Heart left ventricle (tissue), 16 donors: ENCODE measurements around the gene PPP1R14C. TPM values are rescaled to one million over a fixed set of nuclear protein-coding genes. Genes with fewer than 3 reads are reported as not detected.
A peak's percentile ranks its signal among the peaks of the same experiment; 100 is the strongest.

ENCODE experiments used
- ATAC-seq, 4 donors: fragments of 200-7000 bp; cut with Tn5 transposase; one replicate each; pipeline ENCODE4 v1.9.1; 2020 to 2022; ENCODE audit warnings: moderate library complexity in 4 of 4, mild to moderate bottlenecking in 3 of 4, moderate number of reproducible peaks in 1 of 4
- DNase-seq, 5 donors: peaks; one replicate each; pipeline ENCODE4 v3.0.0-alpha.2; 2020
- H3K27ac ChIP-seq, 12 donors: fragments of 200-600 bp; sonication (generic) in 4 of 12; one replicate each; pipeline versions ENCODE4 v1.5.0 to v1.8.0; 2016 to 2022; ENCODE audit warnings: mild to moderate bottlenecking in 2 of 12
- H3K27me3 ChIP-seq, 9 donors: fragments of 200-600 bp; sonication (generic) in 2 of 9; one replicate each; pipeline versions ENCODE4 v1.5.1 to v1.8.0; 2016 to 2022; ENCODE audit warnings: mild to moderate bottlenecking in 3 of 9
- H3K36me3 ChIP-seq, 9 donors: fragments of 200-600 bp; sonication (generic) in 2 of 9; one replicate each; pipeline versions ENCODE4 v1.5.0 to v1.8.0; 2018 to 2022; ENCODE audit warnings: mild to moderate bottlenecking in 2 of 9
- H3K4me1 ChIP-seq, 12 donors: fragments of 200-600 bp; sonication (generic) in 4 of 12; one replicate each; pipeline versions ENCODE4 v1.5.0 to v1.8.0; 2016 to 2022; ENCODE audit warnings: mild to moderate bottlenecking in 3 of 12
- H3K4me3 ChIP-seq, 12 donors: fragments of 200-600 bp; sonication (generic) in 4 of 12; one replicate each; pipeline versions ENCODE4 v1.5.0 to v1.8.0; 2017 to 2022; ENCODE audit warnings: mild to moderate bottlenecking in 9 of 12, moderate library complexity in 4 of 12
- H3K9me3 ChIP-seq, 12 donors: fragments of 200-600 bp; sonication (generic) in 4 of 12; one replicate each; pipeline versions ENCODE4 v1.5.0 to v1.8.0; 2016 to 2022; ENCODE audit warnings: mild to moderate bottlenecking in 1 of 12
- POLR2A ChIP-seq, 2 donors: fragments of 450-650 bp; IDR thresholded peaks; one replicate each; pipeline ENCODE4 v1.6.1; 2017; ENCODE audit warnings: antibody characterized with exemption in 2 of 2, mild to moderate bottlenecking in 2 of 2, moderate library complexity in 2 of 2
- WGBS, 4 donors: extraction: QIAGEN DNeasy Blood & Tissue Kit in 2 of 4; methylation state at CpG; one replicate each; pipeline versions ENCODE4 v1.1.5 to v1.1.7; 2013 to 2018; 5-methylcytosine and 5-hydroxymethylcytosine counted together
- intact Hi-C, 10 donors: fragments of 100-400 bp; cut with DNase I; formaldehyde crosslinking; loops; one replicate each; pipeline versions ENCODE4 v1.11.1 to v1.14.2; 2022
- polyA plus RNA-seq, 2 donors: library from polyadenylated mRNA; stranded (reverse); fragments of 200-250 nt; gene quantifications; one replicate each; pipeline ENCODE4 v1.2.3, GENCODE V29; 2013
- total RNA-seq, 9 donors: library from RNA; depleted of rRNA in 2 of 9; stranded (reverse); fragments of >200 nt in 2 of 9; fragmentation: NEBNext Ultra II Directional in 3 of 9; extraction: Animal tissue kit (Norgen Biotek cat#: 25700) in 3 of 9; gene quantifications; one replicate each; pipeline versions ENCODE4 v1.1.0 to v1.2.4, GENCODE V29; 2016 to 2023
- TF ChIP-seq, protein P1 (sequence below), 12 donors: fragments of 200-600 bp; sonication (generic) in 4 of 12; IDR thresholded peaks; one replicate each; pipeline versions ENCODE4 v1.5.0 to v1.8.0; 2018 to 2022; ENCODE audit warnings: antibody characterized with exemption in 12 of 12, mild to moderate bottlenecking in 5 of 12
- donor health status: ischemic (EF 13 %, LVEDD 7.1; RV severe dilation, severe dysfunction).
- donor health status: healthy with polysubstance abuse.
- donor health status: DM: no; HTN: yes; CAD: no.
- donor health status: DM: no; HTN: no; CAD: no.
- donor health status: ischemic (EF 25% LVEDD 6.9; RV normal size, moderate dysfunction).
- donor health status: ischemic (EF 25% LVEDD 5.7; RV mildly dilated, moderate dysfunction).
- donor health status: healthy.
- donor health status: DM: yes; HTN: yes; CAD: no.
- donor health status: ischemic (EF 35%, LVEDD 5.7; RV mildly dilated, moderate dysfunction).
- donor health status: nonischemic (EF 11% LVEDD 7.7; RV severe dilation, severe dysfunction).
- donor health status: DM: yes; HTN: yes; CAD: no.
- donor health status: PGD.
- donor health status: ischemic (EF 29% LVEDD 5.4; RV normal size, mild dysfunction).
- donor health status: nonischemic (EF 23%, LVEDD 6.1; RV moderate dilation, normal function).

The PPP1R14C gene
- total and polyA plus RNA-seq, 11 donors = 41.1 to 143 (median 75.7) TPM

DNA sequence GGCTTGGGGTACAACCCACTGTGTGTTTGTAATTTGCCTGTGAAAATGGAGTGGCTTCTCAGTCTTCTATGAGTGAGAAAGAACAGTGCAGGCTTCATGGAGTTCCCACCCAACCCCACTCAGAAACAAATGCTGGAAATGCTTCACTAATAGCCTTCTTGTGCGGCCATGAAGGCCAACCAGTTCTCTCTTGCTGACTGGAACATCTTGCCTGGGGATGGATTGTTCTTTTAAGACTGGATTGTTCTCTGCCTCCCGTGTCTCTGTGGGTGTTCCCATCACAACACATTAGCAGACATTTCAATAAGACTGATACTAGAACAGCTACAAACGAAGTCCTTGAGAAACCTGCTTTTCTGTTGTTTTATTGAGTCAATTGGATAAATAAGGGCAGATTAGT is 110.6 kb downstream of the PPP1R14C start:
- peaks cover 0 to 41% (median 7%) of the 10 kb centered on the region in 12 donors for H3K4me1 ChIP-seq
- TF ChIP-seq POLR2A (IDR thresholded peaks at IDR 0.05) = no peak
- TF ChIP-seq, protein P1, sequence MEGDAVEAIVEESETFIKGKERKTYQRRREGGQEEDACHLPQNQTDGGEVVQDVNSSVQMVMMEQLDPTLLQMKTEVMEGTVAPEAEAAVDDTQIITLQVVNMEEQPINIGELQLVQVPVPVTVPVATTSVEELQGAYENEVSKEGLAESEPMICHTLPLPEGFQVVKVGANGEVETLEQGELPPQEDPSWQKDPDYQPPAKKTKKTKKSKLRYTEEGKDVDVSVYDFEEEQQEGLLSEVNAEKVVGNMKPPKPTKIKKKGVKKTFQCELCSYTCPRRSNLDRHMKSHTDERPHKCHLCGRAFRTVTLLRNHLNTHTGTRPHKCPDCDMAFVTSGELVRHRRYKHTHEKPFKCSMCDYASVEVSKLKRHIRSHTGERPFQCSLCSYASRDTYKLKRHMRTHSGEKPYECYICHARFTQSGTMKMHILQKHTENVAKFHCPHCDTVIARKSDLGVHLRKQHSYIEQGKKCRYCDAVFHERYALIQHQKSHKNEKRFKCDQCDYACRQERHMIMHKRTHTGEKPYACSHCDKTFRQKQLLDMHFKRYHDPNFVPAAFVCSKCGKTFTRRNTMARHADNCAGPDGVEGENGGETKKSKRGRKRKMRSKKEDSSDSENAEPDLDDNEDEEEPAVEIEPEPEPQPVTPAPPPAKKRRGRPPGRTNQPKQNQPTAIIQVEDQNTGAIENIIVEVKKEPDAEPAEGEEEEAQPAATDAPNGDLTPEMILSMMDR (IDR thresholded peaks at IDR 0.05) = no peak
- no peak overlapping the region for H3K27ac ChIP-seq
- peaks cover 0 to 3% (median 0%) of the 10 kb centered on the region in 12 donors for H3K9me3 ChIP-seq
- no peak for ATAC-seq
- intact Hi-C loops = loop anchor here in 2 of 10 donors (5.0 to 10.0 kb wide), 2 partner anchors 109 to 111 kb away; partner anchors contain the start of gene PPP1R14C (in 2 of the 2)
- H3K27me3 ChIP-seq = peaks cover 0 to 8% (median 0%) of the 10 kb centered on the region in 9 donors
- H3K36me3 ChIP-seq = no peaks in the 10 kb centered on the region
- DNase-seq = no peak
- 57 to 72% (median 70%) methylated on average over 3 of the region's 3 CpGs for WGBS, 4 donors
- no peak overlapping the region for H3K4me3 ChIP-seq

DNA sequence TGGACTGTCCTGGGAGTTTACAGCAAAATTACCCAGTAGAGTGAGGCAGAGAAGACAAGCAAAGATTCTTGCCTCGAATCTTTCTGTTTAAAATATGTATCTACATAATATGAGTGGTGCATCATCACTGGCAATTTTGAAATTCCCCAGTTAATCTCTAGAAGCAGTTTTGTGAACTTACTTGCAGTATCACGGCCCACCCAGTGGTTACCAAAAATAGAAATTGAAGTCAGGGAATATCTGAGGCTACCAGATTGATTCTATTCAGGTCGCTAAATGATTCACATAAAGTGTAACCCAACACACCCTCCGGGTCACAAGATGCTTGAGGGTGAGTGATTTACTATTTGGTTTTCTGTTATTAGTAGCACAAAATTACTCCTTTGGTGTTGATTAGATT is 111.9 kb downstream of the PPP1R14C start:
- peaks cover 0 to 41% (median 7%) of the 10 kb centered on the region in 12 donors for H3K4me1 ChIP-seq
- H3K4me3 ChIP-seq = no peak overlapping the region
- no peaks in the 10 kb centered on the region for H3K9me3 ChIP-seq
- TF ChIP-seq, protein P1 (IDR thresholded peaks at IDR 0.05) = no peak
- no peak for TF ChIP-seq POLR2A (IDR thresholded peaks at IDR 0.05)
- H3K36me3 ChIP-seq = no peaks in the 10 kb centered on the region
- peak overlapping the region in 1 of 12 donors; percentile 33 for H3K27ac ChIP-seq
- ATAC-seq (peak in 2 of 4 donors; percentile 38 to 40), DNase-seq (no peak)
- intact Hi-C loops = loop anchor here in 2 of 10 donors (5.0 to 10.0 kb wide), 2 partner anchors 110 to 112 kb away; partner anchors contain the start of gene PPP1R14C (in 2 of the 2)
- peaks cover 0 to 8% (median 0%) of the 10 kb centered on the region in 9 donors for H3K27me3 ChIP-seq
- 33 to 52% (median 48%) methylated on average over 4 of the region's 4 CpGs for WGBS, 4 donors

DNA sequence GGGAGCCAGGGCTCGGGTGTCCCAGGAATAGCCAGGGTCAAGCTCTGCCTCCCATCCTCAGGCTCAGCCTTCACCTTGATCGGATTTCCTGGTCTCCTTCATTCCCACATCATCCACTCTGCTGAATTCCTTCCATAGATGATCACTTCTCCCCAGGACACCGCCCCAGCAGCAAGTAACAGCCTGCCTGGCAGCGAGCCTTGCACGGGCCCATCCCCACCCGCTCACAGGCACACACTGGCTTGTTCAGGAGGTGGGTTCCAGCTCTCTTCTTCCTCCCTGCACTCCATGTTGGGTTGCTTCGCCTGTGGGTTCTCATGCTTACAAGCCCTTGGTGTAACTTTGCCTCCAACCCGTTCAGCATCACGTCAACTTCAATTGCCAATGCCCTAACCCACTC is 113.0 kb downstream of the PPP1R14C start:
- 86 to 91% (median 90%) methylated on average over 9 of the region's 9 CpGs for WGBS, 4 donors
- no peak for TF ChIP-seq POLR2A (IDR thresholded peaks at IDR 0.05)
- TF ChIP-seq, protein P1 (IDR thresholded peaks at IDR 0.05) = no peak
- Histone ChIP-seq H3K27me3 (peaks cover 0 to 8% (median 0%) of the 10 kb centered on the region in 9 donors), H3K27ac (no peak overlapping the region), H3K36me3 (no peaks in the 10 kb centered on the region), H3K9me3 (no peaks in the 10 kb centered on the region), H3K4me1 (peaks cover 0 to 41% (median 7%) of the 10 kb centered on the region in 12 donors), H3K4me3 (no peak overlapping the region)
- no peak for DNase-seq
- no peak for ATAC-seq
- intact Hi-C loops = loop anchor here in 1 of 10 donors (10.0 kb wide), 1 partner anchor 111 kb away; the partner anchor contains the start of gene PPP1R14C

DNA sequence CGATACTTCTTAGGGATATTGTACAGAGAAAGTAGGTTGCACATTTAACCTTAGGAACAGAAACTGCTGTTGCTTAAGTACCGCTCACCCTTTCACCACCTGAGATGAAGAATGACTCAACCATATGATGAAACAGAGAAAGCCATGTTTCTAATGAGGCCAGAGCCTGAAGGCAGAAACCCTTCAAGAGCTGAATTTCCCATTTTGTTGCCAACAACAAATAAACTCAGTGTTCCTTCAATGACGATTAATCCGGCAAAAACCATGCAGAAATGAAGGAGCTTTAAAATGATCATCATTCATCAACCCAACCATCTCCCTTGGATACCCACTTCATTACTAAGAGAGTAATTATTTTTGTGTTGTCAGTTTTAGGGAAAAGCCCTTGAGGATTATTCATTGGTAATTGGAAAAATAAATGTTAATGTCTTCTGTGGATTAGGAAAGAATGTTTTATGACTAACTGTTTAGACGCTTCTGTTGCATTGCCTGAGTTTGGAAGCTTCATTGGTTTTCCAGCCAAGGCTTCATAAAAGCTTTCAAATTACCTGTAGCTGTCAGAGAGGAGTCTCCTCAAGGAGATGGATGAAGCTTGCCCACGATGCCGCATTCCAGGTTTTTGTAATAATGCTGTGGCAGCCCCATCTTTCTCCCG is 113.9 kb downstream of the PPP1R14C start:
- peaks cover 0 to 8% (median 0%) of the 10 kb centered on the region in 9 donors for H3K27me3 ChIP-seq
- TF ChIP-seq, protein P1 (IDR thresholded peaks at IDR 0.05) = no peak
- TF ChIP-seq POLR2A (IDR thresholded peaks at IDR 0.05) = no peak
- H3K4me1 ChIP-seq = peaks cover 0 to 38% (median 7%) of the 10 kb centered on the region in 12 donors
- DNase-seq (no peak), ATAC-seq (no peak)
- H3K4me3 ChIP-seq = no peak overlapping the region
- H3K27ac ChIP-seq = no peak overlapping the region
- H3K9me3 ChIP-seq = no peaks in the 10 kb centered on the region
- intact Hi-C loops = loop anchor here in 1 of 10 donors (10.0 kb wide), 1 partner anchor 112 kb away; the partner anchor contains the start of gene PPP1R14C
- 89 to 91% (median 90%) methylated on average over 8 of the region's 8 CpGs for WGBS, 4 donors
- no peaks in the 10 kb centered on the region for H3K36me3 ChIP-seq
